ENCODE measurements around the gene KANSL2. TPM values are rescaled to one million over a fixed set of nuclear protein-coding genes. Genes with fewer than 3 reads are reported as not detected.

KANSL2 gene
- 46.4 and 47.5 TPM in 2 replicates for total RNA-seq (2012; rRNA removed)
- 23.3 and 25.2 TPM in 2 replicates for polyA plus RNA-seq (2012; rRNA removed)
- polyA plus RNA-seq (2012; cell fraction: cytosol; rRNA removed), result 6.7 and 10.0 TPM in 2 replicates
- polyA plus RNA-seq (2012; cell fraction: nucleus; rRNA removed; ENCODE audit: low replicate concordance), result 10.9 and 48.3 TPM in 2 replicates
- percentile 81 among the genes with signal in this experiment for Bru-seq, nascent RNA
- BruChase-seq, experiment 1, labeled RNA remaining after a 6-hour chase, result percentile 68 among the genes with signal in this experiment
- percentile 65 among the genes with signal in this experiment for BruChase-seq, experiment 2, labeled RNA remaining after a 2-hour chase
- long read RNA-seq, partial matches to known transcripts, result 5 of 29 reads
- long read RNA-seq, other reads (novel, unspliced or antisense), result 24 of 29 reads

- H3K14ac ChIP-seq (replicated peaks; ENCODE audit: low read depth, low read length), result peak within 1 kb of the TSS; percentile 98
- peak within 1 kb of the TSS; percentile 96 for H4K91ac ChIP-seq (ENCODE audit: insufficient read depth, low read depth, low read length)
- peak within 1 kb of the TSS; percentile 95 for H4K5ac ChIP-seq (ENCODE audit: low read depth, low read length)
- H3K18ac ChIP-seq (ENCODE audit: low read depth, low read length), result peak within 1 kb of the TSS; percentile 86
- peaks cover 11% of the 10 kb centered on the region for H3K9me1 ChIP-seq (ENCODE audit: insufficient read depth, low read length)
- H3K79me1 ChIP-seq (ENCODE audit: low read depth in 1 of 2, low read length in 2 of 2), result peaks cover 20 to 34% of the 10 kb centered on the region in 2 experiments
- H2AK5ac ChIP-seq (ENCODE audit: low read depth, low read length), result peak within 1 kb of the TSS; percentile 93
- H3K4me3 ChIP-seq (ENCODE audit: insufficient read depth, low read depth, low read length), result peak within 1 kb of the TSS; percentile 88
- ATAC-seq (ENCODE audit: low read depth) (peak; percentile 97), DNase-seq (peak; percentile 99)
- H3K27me3 ChIP-seq (ENCODE audit: control insufficient read depth, insufficient read depth, low read length), result no peaks in the 10 kb centered on the region
- H4K8ac ChIP-seq (ENCODE audit: low read depth in 2 of 2, low read length in 2 of 2), result peak within 1 kb of the TSS; percentile 80 to 97
- peak within 1 kb of the TSS; percentile 97 for H3K4ac ChIP-seq (ENCODE audit: low read depth, low read length)
- H2AFZ ChIP-seq (replicated peaks; ENCODE audit: low read length, poor library complexity), result peak within 1 kb of the TSS; percentile 95
- H2BK20ac ChIP-seq (ENCODE audit: low read depth, low read length), result no peak within 1 kb of the TSS
- H2BK15ac ChIP-seq (ENCODE audit: low read depth, low read length), result peak within 1 kb of the TSS; percentile 38; the same call in 1 of the 3 replicates
- no TSS peak for BruUV-seq (replicated peaks)
- peak within 1 kb of the TSS; percentile 95 for H3K23ac ChIP-seq (ENCODE audit: low read depth, low read length)
- 2% methylated on average over 25 of the region's 64 CpGs; no CpG with 5 or more reads in 1 of the 2 experiments for WGBS, 2 experiments (ENCODE audit: extremely low coverage in 2 of 2, insufficient read length in 1 of 2)
- H3K27ac ChIP-seq (ENCODE audit: insufficient read depth, low read length), result peak within 1 kb of the TSS; percentile 93
- dilution Hi-C loops (cut with HindIII; ENCODE audit: low sequenced_read_pairs, unreplicated experiment) (no loop called here), intact Hi-C loops (cut with micrococcal nuclease) (loop anchor here (5.0 kb wide), 1 partner anchor 115 kb away; no protein-coding TSS in a partner anchor), in situ Hi-C loops (cut with MboI; ENCODE audit: low sequenced_read_pairs) (no loop called here)
- H2AK9ac ChIP-seq (replicated peaks; ENCODE audit: low read depth, low read length, poor library complexity), result peak within 1 kb of the TSS; percentile 92
- H4K20me1 ChIP-seq (ENCODE audit: insufficient read depth, low read length), result peaks cover 43% of the 10 kb centered on the region
- peak within 1 kb of the TSS; percentile 97 for H3K9ac ChIP-seq (ENCODE audit: low read depth, low read length)
- H3K36me3 ChIP-seq (ENCODE audit: control insufficient read depth, insufficient read depth, low read length), result peaks cover 15% of the 10 kb centered on the region
- ChIA-PET CTCF (interaction anchor here (0.8 kb wide), 2 partner anchors 10 to 11 kb away, joined by 3 read pairs; no protein-coding TSS in a partner anchor), POLR2A (ENCODE audit: unreplicated experiment) (interaction anchor here (0.6 to 1.0 kb wide), 2 partner anchors 10 to 123 kb away, joined by 3 to 17 read pairs; no protein-coding TSS in a partner anchor)
- H3K4me1 ChIP-seq (ENCODE audit: control insufficient read depth, insufficient read depth, low read length), result peaks cover 4% of the 10 kb centered on the region
- peak within 1 kb of the TSS; percentile 98 for H3K56ac ChIP-seq (ENCODE audit: extremely low read depth, insufficient read depth, low read length)
- H3K4me2 ChIP-seq (ENCODE audit: low read depth, low read length), result peak within 1 kb of the TSS; percentile 88
- no peaks in the 10 kb centered on the region for H3K9me3 ChIP-seq (ENCODE audit: control insufficient read depth, insufficient read depth, low read length)
- H2BK5ac ChIP-seq (ENCODE audit: low read depth, low read length, poor library complexity, severe bottlenecking), result peak within 1 kb of the TSS; percentile 79
- peak within 1 kb of the TSS; percentile 71 for H2BK120ac ChIP-seq (ENCODE audit: low read depth, low read length)
- no peak for TF ChIP-seq ELK1 (IDR thresholded peaks at IDR 0.05; ENCODE audit: borderline replicate concordance, low read depth, low read length)
- peak; percentile 98 for TF ChIP-seq MXI1 (IDR thresholded peaks at IDR 0.05; ENCODE audit: borderline replicate concordance, low read depth, low read length)
- no peak for TF ChIP-seq CHD1 (IDR thresholded peaks at IDR 0.05; ENCODE audit: low read depth, low read length)
- TF ChIP-seq SMC3 (IDR thresholded peaks at IDR 0.05; ENCODE audit: low read depth, low read length), result no peak
- TF ChIP-seq POLR2A (IDR thresholded peaks at IDR 0.05; ENCODE audit: low read depth, low read length), result peak; percentile 99
- peak; percentile 39; the same call in 1 of the 2 replicates for TF ChIP-seq FOS (IDR thresholded peaks at IDR 0.05; ENCODE audit: low read depth, low read length)
- TF ChIP-seq, protein P1, sequence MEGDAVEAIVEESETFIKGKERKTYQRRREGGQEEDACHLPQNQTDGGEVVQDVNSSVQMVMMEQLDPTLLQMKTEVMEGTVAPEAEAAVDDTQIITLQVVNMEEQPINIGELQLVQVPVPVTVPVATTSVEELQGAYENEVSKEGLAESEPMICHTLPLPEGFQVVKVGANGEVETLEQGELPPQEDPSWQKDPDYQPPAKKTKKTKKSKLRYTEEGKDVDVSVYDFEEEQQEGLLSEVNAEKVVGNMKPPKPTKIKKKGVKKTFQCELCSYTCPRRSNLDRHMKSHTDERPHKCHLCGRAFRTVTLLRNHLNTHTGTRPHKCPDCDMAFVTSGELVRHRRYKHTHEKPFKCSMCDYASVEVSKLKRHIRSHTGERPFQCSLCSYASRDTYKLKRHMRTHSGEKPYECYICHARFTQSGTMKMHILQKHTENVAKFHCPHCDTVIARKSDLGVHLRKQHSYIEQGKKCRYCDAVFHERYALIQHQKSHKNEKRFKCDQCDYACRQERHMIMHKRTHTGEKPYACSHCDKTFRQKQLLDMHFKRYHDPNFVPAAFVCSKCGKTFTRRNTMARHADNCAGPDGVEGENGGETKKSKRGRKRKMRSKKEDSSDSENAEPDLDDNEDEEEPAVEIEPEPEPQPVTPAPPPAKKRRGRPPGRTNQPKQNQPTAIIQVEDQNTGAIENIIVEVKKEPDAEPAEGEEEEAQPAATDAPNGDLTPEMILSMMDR (conservative IDR thresholded peaks at IDR 0.05; ENCODE audit: low read depth, low read length), result no peak
- TF ChIP-seq BHLHE40 (IDR thresholded peaks at IDR 0.05; ENCODE audit: low read depth, low read length), result no peak
- peak; percentile 1; the same call in 1 of the 2 replicates for TF ChIP-seq USF2 (IDR thresholded peaks at IDR 0.05; ENCODE audit: low read depth, low read length)
- TF ChIP-seq RAD21 (IDR thresholded peaks at IDR 0.05; ENCODE audit: low read length), result no peak
- TF ChIP-seq MAZ (IDR thresholded peaks at IDR 0.05; ENCODE audit: borderline replicate concordance, low read depth, low read length), result peak; percentile 82; the same call in 1 of the 2 replicates
These were observed at the start of gene KANSL2 for GRCh38 chr12:48681710-48682532. TSS of gene KANSL2 (minus strand) at chr12:48682238. CDS start at chr12:48681632, 606 bp downstream.

Data from IMR-90 (cell line).